C4-2B (cell line): Measurements from ENCODE around the gene RUFY4.

Experiments
- ZFX ChIP-seq: fragments of 450-650 bp; IDR thresholded peaks from 2 replicates; pipeline ENCODE4 v1.6.1; 2017
- TF ChIP-seq, protein P1 (sequence below): fragments of 450-650 bp; conservative IDR thresholded peaks from 2 replicates; pipeline ENCODE4 v1.5.1; 2017; ENCODE audit warnings: mild to moderate bottlenecking

DNA sequence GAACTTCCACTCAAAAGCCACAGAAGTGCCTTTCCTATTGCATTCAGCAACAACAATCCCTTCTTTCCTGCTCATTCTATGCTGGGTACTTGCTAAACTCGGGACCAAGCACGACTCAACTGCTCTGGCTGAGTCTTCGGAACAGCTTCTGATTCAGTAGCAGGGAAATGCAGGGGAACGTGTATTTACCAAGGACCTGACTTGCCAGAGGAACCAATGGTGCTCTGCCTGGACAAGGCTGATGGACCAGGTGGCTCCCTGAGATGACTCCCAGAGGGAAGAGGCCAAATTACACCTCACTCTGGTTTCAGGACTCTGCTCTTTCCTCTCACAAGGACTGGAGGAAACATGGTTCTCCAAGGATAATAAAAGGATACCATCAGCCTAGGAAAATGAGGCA lies 69.0 kb downstream of the RUFY4 start:
- TF ChIP-seq, protein P1, sequence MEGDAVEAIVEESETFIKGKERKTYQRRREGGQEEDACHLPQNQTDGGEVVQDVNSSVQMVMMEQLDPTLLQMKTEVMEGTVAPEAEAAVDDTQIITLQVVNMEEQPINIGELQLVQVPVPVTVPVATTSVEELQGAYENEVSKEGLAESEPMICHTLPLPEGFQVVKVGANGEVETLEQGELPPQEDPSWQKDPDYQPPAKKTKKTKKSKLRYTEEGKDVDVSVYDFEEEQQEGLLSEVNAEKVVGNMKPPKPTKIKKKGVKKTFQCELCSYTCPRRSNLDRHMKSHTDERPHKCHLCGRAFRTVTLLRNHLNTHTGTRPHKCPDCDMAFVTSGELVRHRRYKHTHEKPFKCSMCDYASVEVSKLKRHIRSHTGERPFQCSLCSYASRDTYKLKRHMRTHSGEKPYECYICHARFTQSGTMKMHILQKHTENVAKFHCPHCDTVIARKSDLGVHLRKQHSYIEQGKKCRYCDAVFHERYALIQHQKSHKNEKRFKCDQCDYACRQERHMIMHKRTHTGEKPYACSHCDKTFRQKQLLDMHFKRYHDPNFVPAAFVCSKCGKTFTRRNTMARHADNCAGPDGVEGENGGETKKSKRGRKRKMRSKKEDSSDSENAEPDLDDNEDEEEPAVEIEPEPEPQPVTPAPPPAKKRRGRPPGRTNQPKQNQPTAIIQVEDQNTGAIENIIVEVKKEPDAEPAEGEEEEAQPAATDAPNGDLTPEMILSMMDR = no peak
- TF ChIP-seq ZFX = no peak
